ENCODE measurements around the gene HDLBP. TPM values are rescaled to one million over a fixed set of nuclear protein-coding genes. Genes with fewer than 3 reads are reported as not detected.

HDLBP gene
- polyA plus RNA-seq, 4 donors, result 136 to 394 (median 171) TPM

DNA sequence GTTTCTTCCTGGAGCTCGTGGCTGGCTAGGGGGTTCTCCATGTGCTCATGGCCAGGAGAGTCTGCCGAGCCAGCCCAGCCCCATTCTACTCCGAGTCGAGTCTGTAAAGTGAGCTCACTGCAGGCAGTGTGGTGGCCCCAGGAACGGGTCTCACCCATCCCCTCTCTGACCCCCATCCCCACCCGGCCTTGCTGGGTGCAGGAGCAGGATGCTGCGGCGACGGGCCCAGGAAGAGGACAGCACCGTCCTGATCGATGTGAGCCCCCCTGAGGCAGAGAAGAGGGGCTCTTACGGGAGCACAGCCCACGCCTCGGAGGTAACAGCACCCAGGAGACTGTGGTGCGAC is 125.6 kb downstream of the HDLBP start:
- Histone ChIP-seq H3K4me1 (ENCODE audit: control insufficient read depth in 3 of 3, insufficient read depth in 2 of 3, low read depth in 1 of 3, low read length in 2 of 3) (no peaks in the 10 kb centered on the region), H3K4me3 (ENCODE audit: low read depth in 1 of 3, low read length in 3 of 3) (no peak overlapping the region), H3K27ac (ENCODE audit: low read depth in 1 of 3, low read length in 2 of 3) (no peak overlapping the region), H3K9me3 (ENCODE audit: control insufficient read depth in 2 of 2, insufficient read depth in 1 of 2, low read depth in 1 of 2, low read length in 1 of 2) (no peaks in the 10 kb centered on the region), H3K27me3 (ENCODE audit: control insufficient read depth in 3 of 3, insufficient read depth in 3 of 3, low read length in 3 of 3) (peaks cover 0 to 3% (median 0%) of the 10 kb centered on the region in 3 donors), H3K36me3 (ENCODE audit: control insufficient read depth in 3 of 3, insufficient read depth in 2 of 3, low read depth in 1 of 3, low read length in 3 of 3) (no peaks in the 10 kb centered on the region)
- DNase-seq (no peak), FAIRE-seq (no peak)
- 82 to 88% (median 86%) methylated on average over 15 of the region's 15 CpGs for WGBS, 3 donors

DNA sequence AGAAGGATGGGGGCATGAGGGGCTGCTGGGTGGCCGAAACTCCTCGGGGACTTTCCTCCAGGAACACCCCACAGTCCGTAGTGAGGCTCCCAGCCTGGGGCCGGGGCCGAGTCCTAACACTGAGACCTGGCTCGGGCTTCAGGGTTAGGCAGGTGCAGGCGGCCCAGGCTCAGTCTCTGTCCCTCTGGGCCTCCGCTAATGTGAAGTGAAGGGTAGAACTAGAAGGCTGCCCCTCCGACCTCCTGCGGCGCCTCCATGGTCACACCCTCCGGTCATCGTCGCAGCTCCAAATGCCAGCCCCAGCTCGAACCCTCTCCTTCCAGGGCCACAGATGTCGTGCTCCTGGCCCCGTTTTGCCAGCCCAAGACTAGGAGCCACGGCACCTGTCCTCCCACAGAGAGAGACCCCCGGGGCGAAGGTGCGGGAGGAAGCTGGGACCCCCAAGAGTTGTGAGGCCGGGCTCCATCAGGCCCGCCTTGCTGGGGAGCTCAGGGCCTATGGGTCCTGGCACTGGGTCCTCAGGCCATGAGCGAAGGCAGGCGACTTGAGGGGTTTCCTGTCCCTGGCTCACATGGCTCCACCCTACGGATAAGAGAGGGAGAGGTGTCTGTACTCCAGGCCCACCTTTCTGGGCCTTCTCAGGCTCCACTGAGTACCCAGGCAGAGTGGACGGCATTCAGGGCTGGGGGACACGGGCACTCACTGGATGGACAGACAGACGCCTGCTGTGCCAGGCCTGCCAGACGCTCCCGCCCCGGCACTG is 126.2 kb downstream of the HDLBP start:
- no peaks in the 10 kb centered on the region for H3K9me3 ChIP-seq (ENCODE audit: control insufficient read depth in 2 of 2, insufficient read depth in 1 of 2, low read depth in 1 of 2, low read length in 1 of 2)
- H3K4me1 ChIP-seq (ENCODE audit: control insufficient read depth in 3 of 3, insufficient read depth in 2 of 3, low read depth in 1 of 3, low read length in 2 of 3), result no peaks in the 10 kb centered on the region
- no peak for DNase-seq
- peak overlapping the region in 1 of 3 donors; percentile 29 for H3K4me3 ChIP-seq (ENCODE audit: low read depth in 1 of 3, low read length in 3 of 3)
- H3K36me3 ChIP-seq (ENCODE audit: control insufficient read depth in 3 of 3, insufficient read depth in 2 of 3, low read depth in 1 of 3, low read length in 3 of 3), result no peaks in the 10 kb centered on the region
- no peak for FAIRE-seq
- H3K27me3 ChIP-seq (ENCODE audit: control insufficient read depth in 3 of 3, insufficient read depth in 3 of 3, low read length in 3 of 3), result peaks cover 0 to 3% (median 0%) of the 10 kb centered on the region in 3 donors
- 88 to 93% (median 91%) methylated on average over 29 to 32 of the region's 32 CpGs for WGBS, 3 donors
- H3K27ac ChIP-seq (ENCODE audit: low read depth in 1 of 3, low read length in 2 of 3), result peak overlapping the region in 1 of 3 donors; percentile 33

DNA sequence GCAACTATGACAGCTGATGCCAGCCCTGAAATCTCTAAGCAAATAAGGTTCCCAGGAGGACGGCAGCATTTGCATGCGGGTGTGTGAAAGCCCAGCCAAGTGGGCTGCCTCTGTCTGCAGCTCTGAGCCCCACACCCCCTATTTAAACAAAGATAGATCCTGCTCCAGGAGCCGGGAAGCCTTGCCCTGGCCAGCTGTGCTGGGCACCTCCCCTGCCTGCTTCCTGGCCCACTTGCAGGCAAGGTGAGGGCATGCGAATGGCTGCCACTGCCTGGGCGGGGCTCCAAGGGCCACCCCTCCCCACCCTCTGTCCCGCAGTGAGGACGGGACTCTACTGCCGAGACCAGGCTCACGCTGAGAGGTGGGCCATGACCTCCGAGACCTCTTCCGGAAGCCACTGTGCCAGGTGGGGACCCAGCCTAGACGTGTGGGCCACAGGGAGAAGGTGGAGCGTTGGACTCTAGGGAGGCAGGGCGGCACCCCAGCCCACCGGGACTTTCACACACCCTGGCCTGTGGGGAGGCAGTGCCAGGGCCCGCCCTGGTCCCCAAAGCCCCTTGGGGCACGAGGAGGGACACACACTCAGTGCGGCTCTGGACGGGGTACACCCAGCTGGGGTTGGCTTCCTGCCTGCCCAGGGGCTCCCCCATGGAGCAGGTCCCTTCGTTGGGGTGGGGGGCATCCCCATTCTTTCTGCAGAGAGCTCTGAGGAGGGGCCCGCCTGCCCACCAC is 126.9 kb downstream of the HDLBP start, which contains the start of gene ANO7:
Gene ANO7 (plus strand): TSS at position 317 of the 732 bp plus-strand sequence. CDS start 1,387 bp downstream, outside the sequence.
- Histone ChIP-seq H3K4me3 (ENCODE audit: low read depth in 1 of 3, low read length in 3 of 3) (peak within 1 kb of the TSS in 1 of 3 donors; percentile 29), H3K27me3 (ENCODE audit: control insufficient read depth in 3 of 3, insufficient read depth in 3 of 3, low read length in 3 of 3) (peaks cover 0 to 3% (median 0%) of the 10 kb centered on the region in 3 donors), H3K4me1 (ENCODE audit: control insufficient read depth in 3 of 3, insufficient read depth in 2 of 3, low read depth in 1 of 3, low read length in 2 of 3) (no peaks in the 10 kb centered on the region), H3K27ac (ENCODE audit: low read depth in 1 of 3, low read length in 2 of 3) (peak within 1 kb of the TSS in 1 of 3 donors; percentile 33), H3K9me3 (ENCODE audit: control insufficient read depth in 2 of 2, insufficient read depth in 1 of 2, low read depth in 1 of 2, low read length in 1 of 2) (no peaks in the 10 kb centered on the region), H3K36me3 (ENCODE audit: control insufficient read depth in 3 of 3, insufficient read depth in 2 of 3, low read depth in 1 of 3, low read length in 3 of 3) (peaks cover 0 to 2% (median 0%) of the 10 kb centered on the region in 3 donors)
- FAIRE-seq (no peak), DNase-seq (peak; percentile 41 to 60)
- WGBS, 3 donors, result 39 to 66% (median 50%) methylated on average over 19 to 21 of the region's 21 CpGs

DNA sequence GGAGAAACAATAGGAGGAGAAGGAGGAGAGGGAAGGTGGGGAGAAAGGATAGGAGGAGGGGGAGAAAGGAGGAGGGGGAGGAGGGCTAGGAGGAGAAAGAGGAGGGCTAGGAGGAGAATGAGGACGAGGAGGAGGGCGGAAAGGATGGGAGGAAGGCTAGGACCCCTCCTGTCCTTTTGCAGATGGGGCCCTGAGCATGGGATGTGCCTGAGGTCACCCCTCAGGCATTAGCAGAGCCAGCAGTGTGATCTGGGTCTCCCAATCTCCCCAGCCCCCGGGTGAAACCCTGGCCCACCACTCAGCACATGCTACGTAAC is 127.6 kb downstream of the HDLBP start:
- Histone ChIP-seq H3K27ac (ENCODE audit: low read depth in 1 of 3, low read length in 2 of 3) (no peak overlapping the region), H3K36me3 (ENCODE audit: control insufficient read depth in 3 of 3, insufficient read depth in 2 of 3, low read depth in 1 of 3, low read length in 3 of 3) (peaks cover 0 to 9% (median 2%) of the 10 kb centered on the region in 3 donors), H3K27me3 (ENCODE audit: control insufficient read depth in 3 of 3, insufficient read depth in 3 of 3, low read length in 3 of 3) (peaks cover 0 to 3% (median 0%) of the 10 kb centered on the region in 3 donors), H3K4me1 (ENCODE audit: control insufficient read depth in 3 of 3, insufficient read depth in 2 of 3, low read depth in 1 of 3, low read length in 2 of 3) (no peaks in the 10 kb centered on the region), H3K9me3 (ENCODE audit: control insufficient read depth in 2 of 2, insufficient read depth in 1 of 2, low read depth in 1 of 2, low read length in 1 of 2) (no peaks in the 10 kb centered on the region), H3K4me3 (ENCODE audit: low read depth in 1 of 3, low read length in 3 of 3) (no peak overlapping the region)
- no peak for FAIRE-seq
- WGBS, 3 donors, result 55 to 68% (median 57%) methylated on average over 4 of the region's 4 CpGs
- DNase-seq, result no peak

GRCh38 chr2:241187101-241187917 is 128.2 kb downstream of the HDLBP start:
- FAIRE-seq (no peak), DNase-seq (no peak)
- Histone ChIP-seq H3K9me3 (ENCODE audit: control insufficient read depth in 2 of 2, insufficient read depth in 1 of 2, low read depth in 1 of 2, low read length in 1 of 2) (no peaks in the 10 kb centered on the region), H3K4me1 (ENCODE audit: control insufficient read depth in 3 of 3, insufficient read depth in 2 of 3, low read depth in 1 of 3, low read length in 2 of 3) (no peaks in the 10 kb centered on the region), H3K27me3 (ENCODE audit: control insufficient read depth in 3 of 3, insufficient read depth in 3 of 3, low read length in 3 of 3) (peaks cover 0 to 3% (median 0%) of the 10 kb centered on the region in 3 donors), H3K27ac (ENCODE audit: low read depth in 1 of 3, low read length in 2 of 3) (no peak overlapping the region), H3K36me3 (ENCODE audit: control insufficient read depth in 3 of 3, insufficient read depth in 2 of 3, low read depth in 1 of 3, low read length in 3 of 3) (peaks cover 0 to 15% (median 4%) of the 10 kb centered on the region in 3 donors), H3K4me3 (ENCODE audit: low read depth in 1 of 3, low read length in 3 of 3) (no peak overlapping the region)
- 58 to 60% (median 60%) methylated on average over 14 of the region's 14 CpGs for WGBS, 3 donors

DNA sequence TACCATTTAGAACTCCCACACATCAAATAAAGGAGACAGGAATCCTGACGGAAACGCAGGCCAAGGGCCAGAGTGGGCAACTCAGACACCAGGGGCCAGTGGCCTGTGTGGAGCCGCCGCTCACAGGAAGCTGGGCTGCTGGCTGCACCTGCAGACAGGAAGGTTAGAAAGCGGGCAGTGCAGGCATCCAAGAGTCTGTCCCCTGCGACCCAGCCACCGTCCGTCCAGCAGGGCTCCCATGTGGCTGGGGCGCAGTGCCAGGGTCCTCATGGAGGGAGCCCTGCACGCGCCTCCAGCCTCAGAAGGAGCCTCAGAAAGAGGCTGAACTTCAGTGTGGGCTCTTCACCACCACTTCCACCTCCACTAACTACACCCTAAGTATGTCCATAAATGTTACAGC is 129.5 kb downstream of the HDLBP start:
- H3K9me3 ChIP-seq (ENCODE audit: control insufficient read depth in 2 of 2, insufficient read depth in 1 of 2, low read depth in 1 of 2, low read length in 1 of 2), result no peaks in the 10 kb centered on the region
- no peak overlapping the region for H3K27ac ChIP-seq (ENCODE audit: low read depth in 1 of 3, low read length in 2 of 3)
- no peak overlapping the region for H3K4me3 ChIP-seq (ENCODE audit: low read depth in 1 of 3, low read length in 3 of 3)
- FAIRE-seq (no peak), DNase-seq (no peak)
- H3K36me3 ChIP-seq (ENCODE audit: control insufficient read depth in 3 of 3, insufficient read depth in 2 of 3, low read depth in 1 of 3, low read length in 3 of 3), result peaks cover 0 to 23% (median 4%) of the 10 kb centered on the region in 3 donors
- H3K27me3 ChIP-seq (ENCODE audit: control insufficient read depth in 3 of 3, insufficient read depth in 3 of 3, low read length in 3 of 3), result peaks cover 0 to 3% (median 0%) of the 10 kb centered on the region in 3 donors
- WGBS, 3 donors, result 70 to 88% (median 82%) methylated on average over 8 to 11 of the region's 11 CpGs
- no peaks in the 10 kb centered on the region for H3K4me1 ChIP-seq (ENCODE audit: control insufficient read depth in 3 of 3, insufficient read depth in 2 of 3, low read depth in 1 of 3, low read length in 2 of 3)

- Histone ChIP-seq H3K27ac (ENCODE audit: low read depth in 1 of 3, low read length in 2 of 3) (no peak overlapping the region), H3K27me3 (ENCODE audit: control insufficient read depth in 3 of 3, insufficient read depth in 3 of 3, low read length in 3 of 3) (peaks cover 0 to 3% (median 0%) of the 10 kb centered on the region in 3 donors), H3K9me3 (ENCODE audit: control insufficient read depth in 2 of 2, insufficient read depth in 1 of 2, low read depth in 1 of 2, low read length in 1 of 2) (no peaks in the 10 kb centered on the region), H3K4me3 (ENCODE audit: low read depth in 1 of 3, low read length in 3 of 3) (no peak overlapping the region), H3K36me3 (ENCODE audit: control insufficient read depth in 3 of 3, insufficient read depth in 2 of 3, low read depth in 1 of 3, low read length in 3 of 3) (peaks cover under 1 to 28% (median 5%) of the 10 kb centered on the region in 3 donors), H3K4me1 (ENCODE audit: control insufficient read depth in 3 of 3, insufficient read depth in 2 of 3, low read depth in 1 of 3, low read length in 2 of 3) (no peaks in the 10 kb centered on the region)
- FAIRE-seq (no peak), DNase-seq (no peak)
- 72 to 75% (median 74%) methylated on average over 9 of the region's 9 CpGs for WGBS, 3 donors
These were observed 130.6 kb downstream of the HDLBP start for GRCh38 chr2:241184901-241185300.

DNA sequence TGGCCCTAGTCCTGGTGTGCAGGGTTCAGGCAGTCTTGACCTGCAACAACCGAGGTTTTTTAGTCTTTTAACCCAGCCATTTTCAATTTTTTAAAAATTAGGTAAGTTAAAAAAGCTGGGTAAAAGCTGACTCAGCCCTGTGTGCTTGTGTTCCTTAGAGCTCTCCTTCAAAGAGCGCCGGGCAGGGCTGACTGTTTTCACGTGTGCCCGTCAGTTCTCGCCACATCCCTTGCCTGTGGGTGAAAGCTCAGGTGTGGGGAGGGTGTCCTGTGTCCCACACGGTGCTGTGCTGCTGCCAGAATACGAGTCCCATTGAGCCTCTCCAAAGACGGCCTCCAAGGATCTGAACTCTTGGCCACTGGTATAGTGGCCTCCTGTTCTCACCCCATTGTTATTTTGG is 132.3 kb downstream of the HDLBP start:
- 89 to 92% (median 89%) methylated on average over 9 of the region's 9 CpGs for WGBS, 3 donors
- H3K4me3 ChIP-seq (ENCODE audit: low read depth in 1 of 3, low read length in 3 of 3), result no peak overlapping the region
- H3K4me1 ChIP-seq (ENCODE audit: control insufficient read depth in 3 of 3, insufficient read depth in 2 of 3, low read depth in 1 of 3, low read length in 2 of 3), result no peaks in the 10 kb centered on the region
- H3K9me3 ChIP-seq (ENCODE audit: control insufficient read depth in 2 of 2, insufficient read depth in 1 of 2, low read depth in 1 of 2, low read length in 1 of 2), result no peaks in the 10 kb centered on the region
- peaks cover 0 to 3% (median 0%) of the 10 kb centered on the region in 3 donors for H3K27me3 ChIP-seq (ENCODE audit: control insufficient read depth in 3 of 3, insufficient read depth in 3 of 3, low read length in 3 of 3)
- FAIRE-seq (no peak), DNase-seq (no peak)
- H3K36me3 ChIP-seq (ENCODE audit: control insufficient read depth in 3 of 3, insufficient read depth in 2 of 3, low read depth in 1 of 3, low read length in 3 of 3), result peaks cover 5 to 33% (median 12%) of the 10 kb centered on the region in 3 donors
- no peak overlapping the region for H3K27ac ChIP-seq (ENCODE audit: low read depth in 1 of 3, low read length in 2 of 3)

Data from small intestine (tissue), 7 donors.